DOHH2 (cell line): ENCODE results near the gene FGFR1OP2.

Source experiments
- H3F3A ChIP-seq: fragments of 200-600 bp; sonication (generic), shearing (Covaris generic); 2 replicates; pipeline ENCODE4 v1.6.0; 2016; ENCODE audit warnings: antibody characterized with exemption, mild to moderate bottlenecking; ENCODE audit not compliant: control insufficient read depth, insufficient read depth
- H3K27ac ChIP-seq: fragments of 200-600 bp; sonication (generic); 2 replicates; pipeline ENCODE4 v1.5.1; 2014; ENCODE audit warnings: low read depth, mild to moderate bottlenecking, low read length, moderate library complexity
- H3K27me3 ChIP-seq: fragments of 200-600 bp; sonication (generic); 2 replicates; pipeline ENCODE4 v1.6.1; 2014; ENCODE audit warnings: mild to moderate bottlenecking, low read length, mixed read lengths; ENCODE audit not compliant: control insufficient read depth
- H3K36me3 ChIP-seq: fragments of 200-600 bp; sonication (generic); 2 replicates; pipeline ENCODE4 v1.6.1; 2014; ENCODE audit warnings: mild to moderate bottlenecking, low read length, moderate library complexity, mixed read lengths; ENCODE audit not compliant: control insufficient read depth
- H3K4me1 ChIP-seq: fragments of 200-600 bp; sonication (generic); 2 replicates; pipeline ENCODE4 v1.6.1; 2014; ENCODE audit warnings: mild to moderate bottlenecking, low read length, mixed read lengths; ENCODE audit not compliant: control insufficient read depth
- H3K4me2 ChIP-seq: fragments of 200-600 bp; sonication (generic); 2 replicates; pipeline ENCODE4 v1.6.0; 2014; ENCODE audit warnings: mild to moderate bottlenecking, low read length, moderate library complexity
- H3K4me3 ChIP-seq: fragments of 200-600 bp; sonication (generic); 2 replicates; pipeline ENCODE4 v1.5.1; 2014; ENCODE audit warnings: mild to moderate bottlenecking, low read length, mixed read lengths
- H3K79me2 ChIP-seq: fragments of 200-600 bp; sonication (generic); 2 replicates; pipeline ENCODE4 v1.6.1; 2014; ENCODE audit warnings: mild to moderate bottlenecking, low read length, mixed read lengths; ENCODE audit not compliant: control insufficient read depth
- H3K9me2 ChIP-seq: fragments of 200-600 bp; sonication (generic); replicated peaks from 2 replicates; pipeline ENCODE4 v1.6.1; 2014; ENCODE audit warnings: mild to moderate bottlenecking, low read length, mixed read lengths; ENCODE audit not compliant: control insufficient read depth
- H3K9me3 ChIP-seq: fragments of 200-600 bp; sonication (generic); 2 replicates; pipeline ENCODE4 v1.6.1; 2014; ENCODE audit warnings: antibody characterized with exemption, low read length, mixed read lengths; ENCODE audit not compliant: control insufficient read depth, insufficient read depth
- H4K20me1 ChIP-seq: fragments of 200-600 bp; sonication (generic); 2 replicates; pipeline ENCODE4 v1.6.0; 2014; ENCODE audit warnings: low read depth, mild to moderate bottlenecking, antibody characterized with exemption, low read length, moderate library complexity; ENCODE audit not compliant: control insufficient read depth, insufficient read depth
- EZH2phosphoT487 ChIP-seq: fragments of 200-600 bp; sonication (generic); IDR thresholded peaks from 2 replicates; pipeline ENCODE4 v1.6.1; 2017; ENCODE audit warnings: borderline replicate concordance, mild to moderate bottlenecking, antibody characterized with exemption, low read length, moderate library complexity, mixed read lengths
- TF ChIP-seq, protein P1 (sequence below): fragments of 200-600 bp; sonication (generic); IDR thresholded peaks from one replicate; pipeline ENCODE4 v1.5.1; 2014; ENCODE audit warnings: antibody characterized with exemption, mild to moderate bottlenecking, low read depth, low read length; ENCODE audit not compliant: poor library complexity, severe bottlenecking

The FGFR1OP2 gene

DNA sequence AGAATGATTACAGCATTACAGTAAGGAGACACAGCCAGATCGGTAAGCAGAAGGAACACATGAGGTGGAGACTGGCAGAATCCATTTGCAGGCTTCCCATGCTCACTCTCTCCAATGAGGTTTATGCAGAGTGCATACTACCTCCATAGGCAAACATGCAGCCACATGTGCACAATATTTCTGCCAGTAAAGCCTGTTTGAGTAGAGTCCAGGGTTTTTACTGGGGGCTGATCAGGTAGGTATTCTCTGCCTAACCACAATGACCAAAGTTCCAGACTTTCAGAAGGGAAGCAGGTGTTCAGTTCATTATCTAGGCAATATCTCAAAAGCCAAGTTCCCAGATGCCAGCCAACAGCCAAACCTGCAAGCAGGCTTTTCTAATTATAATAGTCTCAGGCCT lies 31.6 kb upstream of the FGFR1OP2 start:
- Histone ChIP-seq H3K4me3 (no peak overlapping the region), H3K9me3 (no peaks in the 10 kb centered on the region), H3K9me2 (no peaks in the 10 kb centered on the region), H3K4me2 (no peak overlapping the region), H4K20me1 (no peaks in the 10 kb centered on the region), H3K27me3 (no peaks in the 10 kb centered on the region), H3K36me3 (peaks cover 91% of the 10 kb centered on the region), H3K27ac (no peak overlapping the region), H3K4me1 (no peaks in the 10 kb centered on the region), H3K79me2 (no peaks in the 10 kb centered on the region), H3F3A (peaks cover 9% of the 10 kb centered on the region; the same call in 1 of the 2 replicates)
- TF ChIP-seq EZH2phosphoT487: no peak
- TF ChIP-seq, protein P1, sequence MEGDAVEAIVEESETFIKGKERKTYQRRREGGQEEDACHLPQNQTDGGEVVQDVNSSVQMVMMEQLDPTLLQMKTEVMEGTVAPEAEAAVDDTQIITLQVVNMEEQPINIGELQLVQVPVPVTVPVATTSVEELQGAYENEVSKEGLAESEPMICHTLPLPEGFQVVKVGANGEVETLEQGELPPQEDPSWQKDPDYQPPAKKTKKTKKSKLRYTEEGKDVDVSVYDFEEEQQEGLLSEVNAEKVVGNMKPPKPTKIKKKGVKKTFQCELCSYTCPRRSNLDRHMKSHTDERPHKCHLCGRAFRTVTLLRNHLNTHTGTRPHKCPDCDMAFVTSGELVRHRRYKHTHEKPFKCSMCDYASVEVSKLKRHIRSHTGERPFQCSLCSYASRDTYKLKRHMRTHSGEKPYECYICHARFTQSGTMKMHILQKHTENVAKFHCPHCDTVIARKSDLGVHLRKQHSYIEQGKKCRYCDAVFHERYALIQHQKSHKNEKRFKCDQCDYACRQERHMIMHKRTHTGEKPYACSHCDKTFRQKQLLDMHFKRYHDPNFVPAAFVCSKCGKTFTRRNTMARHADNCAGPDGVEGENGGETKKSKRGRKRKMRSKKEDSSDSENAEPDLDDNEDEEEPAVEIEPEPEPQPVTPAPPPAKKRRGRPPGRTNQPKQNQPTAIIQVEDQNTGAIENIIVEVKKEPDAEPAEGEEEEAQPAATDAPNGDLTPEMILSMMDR: no peak

DNA sequence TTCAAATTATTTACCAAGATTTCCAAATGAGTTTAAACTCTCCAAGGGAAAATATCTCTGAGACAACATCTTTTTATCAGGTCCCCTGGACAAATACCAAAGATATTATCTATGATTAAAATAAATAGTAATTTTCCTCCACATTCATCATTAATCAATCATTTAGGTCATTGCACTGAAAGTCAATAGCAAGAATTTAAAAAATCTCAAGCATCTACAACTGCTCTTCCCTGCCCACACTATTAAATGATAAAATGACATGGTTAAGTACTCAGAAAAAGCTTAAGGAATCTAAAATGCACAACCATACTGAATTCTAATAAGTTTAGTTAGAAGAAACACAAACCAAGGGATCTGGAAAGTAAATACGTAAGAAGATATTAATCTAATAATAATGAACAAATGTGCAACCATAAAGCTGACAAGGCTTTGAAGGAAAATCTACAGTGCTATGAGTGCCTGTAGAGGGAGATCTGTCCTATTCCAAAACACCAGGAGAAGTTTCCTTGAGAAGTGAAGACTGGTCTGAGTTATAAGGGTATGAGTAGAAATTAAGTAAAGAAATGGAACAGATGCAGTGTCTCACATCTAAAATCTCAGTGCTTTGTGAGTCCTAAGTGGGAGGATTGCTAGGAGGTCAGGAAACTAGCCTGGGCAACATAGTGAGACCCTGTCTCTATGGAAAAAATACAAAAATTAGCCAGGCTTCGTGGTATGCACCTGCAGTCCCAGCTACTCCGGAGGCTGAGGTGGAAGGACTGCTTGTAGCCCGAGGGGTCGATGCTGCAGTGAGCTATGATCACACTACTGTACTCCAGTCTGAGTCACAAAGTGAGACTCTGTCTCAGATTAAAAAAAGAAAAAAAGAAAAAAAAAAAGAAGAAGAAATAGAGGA lies 19.7 kb upstream of the FGFR1OP2 start:
- no peaks in the 10 kb centered on the region for H4K20me1 ChIP-seq
- H3K4me2 ChIP-seq: no peak overlapping the region
- no peaks in the 10 kb centered on the region for H3K9me2 ChIP-seq
- no peaks in the 10 kb centered on the region for H3K4me1 ChIP-seq
- H3K27me3 ChIP-seq: no peaks in the 10 kb centered on the region
- H3K36me3 ChIP-seq: peaks cover 62% of the 10 kb centered on the region
- H3K4me3 ChIP-seq: no peak overlapping the region
- TF ChIP-seq EZH2phosphoT487: no peak
- TF ChIP-seq, protein P1: no peak
- no peaks in the 10 kb centered on the region for H3F3A ChIP-seq
- H3K9me3 ChIP-seq: no peaks in the 10 kb centered on the region
- no peak overlapping the region for H3K27ac ChIP-seq
- no peaks in the 10 kb centered on the region for H3K79me2 ChIP-seq

DNA sequence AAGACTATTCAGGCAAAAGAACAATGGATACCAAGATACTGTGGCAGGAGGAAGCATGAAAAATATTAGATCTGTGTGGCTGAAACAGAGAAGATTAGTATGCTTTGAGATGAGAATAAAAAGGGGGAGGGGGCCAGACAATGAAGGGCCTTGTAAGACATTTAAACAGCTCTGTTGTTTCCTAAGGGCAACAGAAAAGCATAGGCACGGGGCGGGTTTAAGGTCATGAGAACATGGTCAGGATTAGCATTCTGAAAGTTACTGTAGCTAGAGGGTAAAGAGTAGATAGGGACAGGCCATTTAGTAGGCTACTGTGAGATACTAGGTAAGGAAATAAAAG lies 19.1 kb upstream of the FGFR1OP2 start:
- Histone ChIP-seq H3K27ac (no peak overlapping the region), H3K9me2 (no peaks in the 10 kb centered on the region), H3K36me3 (peaks cover 59% of the 10 kb centered on the region), H3K4me1 (no peaks in the 10 kb centered on the region), H3K4me2 (no peak overlapping the region), H3K27me3 (no peaks in the 10 kb centered on the region), H4K20me1 (no peaks in the 10 kb centered on the region), H3K9me3 (no peaks in the 10 kb centered on the region), H3K79me2 (no peaks in the 10 kb centered on the region), H3K4me3 (no peak overlapping the region), H3F3A (no peaks in the 10 kb centered on the region)
- no peak for TF ChIP-seq EZH2phosphoT487
- TF ChIP-seq, protein P1: no peak
